ENCODE data around the gene MYO5C. TPM values are rescaled to one million over a fixed set of nuclear protein-coding genes. Genes with fewer than 3 reads are reported as not detected.

MYO5C gene
- total and polyA plus RNA-seq, 2 of the 4 experiments (the other 2 are of a cell fraction), result under 0.01 to 0.03 TPM

DNA sequence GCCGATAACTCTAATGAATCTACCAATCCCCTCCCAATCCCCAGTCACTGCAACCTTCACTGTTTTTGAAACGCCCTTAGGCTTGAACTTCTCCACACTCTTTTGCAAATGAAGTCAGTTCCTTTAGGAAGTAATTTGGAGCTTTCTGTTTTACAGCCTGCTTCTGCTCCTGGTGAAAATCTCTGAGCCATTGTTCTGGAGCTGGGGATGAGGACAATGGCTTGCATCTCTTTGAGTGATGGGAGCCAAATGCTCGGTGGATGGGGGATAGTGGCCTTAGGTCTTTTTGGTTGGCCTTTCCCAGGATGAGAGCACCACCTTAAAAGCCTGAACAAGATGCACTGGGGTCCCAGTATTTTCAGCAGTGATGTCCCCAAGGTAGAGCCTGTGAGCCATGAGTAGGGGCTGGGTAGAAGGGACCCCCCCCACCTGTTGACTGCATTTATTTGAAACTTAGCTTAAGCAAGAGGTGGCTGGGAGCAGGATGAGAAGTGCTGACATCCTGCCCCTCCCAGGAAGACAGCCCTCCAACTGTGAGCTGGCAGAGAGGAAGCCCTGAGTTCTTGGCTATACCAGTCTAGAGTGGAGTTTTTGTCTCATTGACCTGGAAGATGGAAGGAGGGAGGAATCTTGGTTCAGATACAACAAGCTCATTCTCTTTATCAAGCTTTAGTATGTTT, 7.6 kb upstream of the MYO5C start:
- H3K4me3 ChIP-seq (ENCODE audit: insufficient read depth, low read depth, low read length), result no peak overlapping the region
- no peak overlapping the region for H3K4me2 ChIP-seq (ENCODE audit: low read depth, low read length)
- no peaks in the 10 kb centered on the region for H3K27me3 ChIP-seq (ENCODE audit: control insufficient read depth, insufficient read depth, low read length)
- no peak overlapping the region for H3K18ac ChIP-seq (ENCODE audit: low read depth, low read length)
- H4K20me1 ChIP-seq (ENCODE audit: insufficient read depth, low read length), result no peaks in the 10 kb centered on the region
- H3K36me3 ChIP-seq (ENCODE audit: control insufficient read depth, insufficient read depth, low read length), result no peaks in the 10 kb centered on the region
- no peak overlapping the region for H2BK120ac ChIP-seq (ENCODE audit: low read depth, low read length)
- no peak overlapping the region for H4K8ac ChIP-seq (ENCODE audit: low read depth in 2 of 2, low read length in 2 of 2)
- H3K9ac ChIP-seq (ENCODE audit: low read depth, low read length), result no peak overlapping the region
- H3K9me1 ChIP-seq (ENCODE audit: insufficient read depth, low read length), result no peaks in the 10 kb centered on the region
- no peaks in the 10 kb centered on the region; the same call in 1 of the 2 replicates for H3K4me1 ChIP-seq (ENCODE audit: control insufficient read depth, insufficient read depth, low read length)
- ATAC-seq (ENCODE audit: low read depth) (no peak), DNase-seq (no peak)
- H3K79me1 ChIP-seq (ENCODE audit: low read depth in 1 of 2, low read length in 2 of 2), result no peaks in the 10 kb centered on the region
- H2BK15ac ChIP-seq (ENCODE audit: low read depth, low read length), result no peak overlapping the region
- dilution Hi-C loops (cut with HindIII; ENCODE audit: low sequenced_read_pairs, unreplicated experiment), result no loop called here
- ChIA-PET POLR2A (ENCODE audit: unreplicated experiment) (no interaction called here), CTCF (no interaction called here)
- no peak overlapping the region for H2AK5ac ChIP-seq (ENCODE audit: low read depth, low read length)
- H2BK5ac ChIP-seq (ENCODE audit: low read depth, low read length, poor library complexity, severe bottlenecking), result no peak overlapping the region
- H4K5ac ChIP-seq (ENCODE audit: low read depth, low read length), result no peak overlapping the region
- no peak overlapping the region for H2AK9ac ChIP-seq (replicated peaks; ENCODE audit: low read depth, low read length, poor library complexity)
- no CpG with 5 or more reads among the region's 3 CpGs for WGBS, 2 experiments (ENCODE audit: extremely low coverage in 2 of 2, insufficient read length in 1 of 2)
- no peaks in the 10 kb centered on the region for H3K9me3 ChIP-seq (ENCODE audit: control insufficient read depth, insufficient read depth, low read length)
- no TSS peak for BruUV-seq (replicated peaks)
- no peak for TF ChIP-seq CTCF (conservative IDR thresholded peaks at IDR 0.05; ENCODE audit: low read depth, low read length)
- TF ChIP-seq NFE2L2 (IDR thresholded peaks at IDR 0.05; ENCODE audit: low read depth, low read length), result no peak
- H2BK20ac ChIP-seq (ENCODE audit: low read depth, low read length), result no peak overlapping the region
- H2AFZ ChIP-seq (replicated peaks; ENCODE audit: low read length, poor library complexity), result no peak overlapping the region
- H3K23ac ChIP-seq (ENCODE audit: low read depth, low read length), result no peak overlapping the region
- in situ Hi-C loops (cut with MboI; ENCODE audit: low sequenced_read_pairs), result no loop called here
- no peak overlapping the region for H3K56ac ChIP-seq (ENCODE audit: extremely low read depth, insufficient read depth, low read length)
- H3K14ac ChIP-seq (replicated peaks; ENCODE audit: low read depth, low read length), result no peak overlapping the region
- intact Hi-C loops (cut with micrococcal nuclease), result no loop called here
- no peak overlapping the region for H3K27ac ChIP-seq (ENCODE audit: insufficient read depth, low read length)
- H4K91ac ChIP-seq (ENCODE audit: insufficient read depth, low read depth, low read length), result no peak overlapping the region
- H3K4ac ChIP-seq (ENCODE audit: low read depth, low read length), result no peak overlapping the region
